Right ventricle myocardium inferior (tissue), 1 donor: ENCODE measurements around the gene KCNQ2. TPM values are rescaled to one million over a fixed set of nuclear protein-coding genes. Genes with fewer than 3 reads are reported as not detected.

Experiments
- ATAC-seq: fragments of 200-7000 bp; cut with Tn5 transposase; one replicate; pipeline ENCODE4 v1.9.1; 2020; ENCODE audit warnings: mild to moderate bottlenecking, moderate library complexity
- DNase-seq: peaks from one replicate; pipeline ENCODE4 v3.0.0; 2021; ENCODE audit errors: missing footprints
- intact Hi-C: fragments of 100-400 bp; cut with DNase I; formaldehyde crosslinking; loops from one replicate; pipeline ENCODE4 v1.11.0; 2022
- total RNA-seq: library from RNA; stranded (reverse); fragmentation: NEBNext Ultra II Directional; extraction: Animal tissue kit (Norgen Biotek cat#: 25700); gene quantifications from one replicate; pipeline ENCODE4 v1.2.1, GENCODE V29; 2021
- donor health status: DM: no; HTN: yes; CAD: no; lungs with severe emphysema.

KCNQ2 gene
- total RNA-seq, 1 donor from 2014 or later: 1.8 TPM

- no peak for ATAC-seq
- DNase-seq: no peak
- intact Hi-C loops: no loop called here
Observed at GRCh38 chr20:63402181-63402859, 70.1 kb downstream of the KCNQ2 start.

- no peak for DNase-seq
- intact Hi-C loops: no loop called here
- ATAC-seq: no peak
Observed at GRCh38 chr20:63401384-63402110, 70.9 kb downstream of the KCNQ2 start.

- ATAC-seq (no peak), DNase-seq (no peak)
- intact Hi-C loops: no loop called here
Observed at GRCh38 chr20:63400486-63401210, 71.8 kb downstream of the KCNQ2 start.

GRCh38 chr20:63399596-63400375 is 72.7 kb downstream of the KCNQ2 start:
- no peak for ATAC-seq
- intact Hi-C loops: no loop called here
- no peak for DNase-seq

GRCh38 chr20:63398744-63399514 is 73.5 kb downstream of the KCNQ2 start:
- intact Hi-C loops: no loop called here
- ATAC-seq: no peak

GRCh38 chr20:63397946-63398450 is 74.5 kb downstream of the KCNQ2 start:
- ATAC-seq (no peak), DNase-seq (no peak)
- intact Hi-C loops: no loop called here

More at GRCh38 chr20:63398744-63399514, 73.5 kb downstream of the KCNQ2 start:
- DNase-seq: no peak

DNA sequence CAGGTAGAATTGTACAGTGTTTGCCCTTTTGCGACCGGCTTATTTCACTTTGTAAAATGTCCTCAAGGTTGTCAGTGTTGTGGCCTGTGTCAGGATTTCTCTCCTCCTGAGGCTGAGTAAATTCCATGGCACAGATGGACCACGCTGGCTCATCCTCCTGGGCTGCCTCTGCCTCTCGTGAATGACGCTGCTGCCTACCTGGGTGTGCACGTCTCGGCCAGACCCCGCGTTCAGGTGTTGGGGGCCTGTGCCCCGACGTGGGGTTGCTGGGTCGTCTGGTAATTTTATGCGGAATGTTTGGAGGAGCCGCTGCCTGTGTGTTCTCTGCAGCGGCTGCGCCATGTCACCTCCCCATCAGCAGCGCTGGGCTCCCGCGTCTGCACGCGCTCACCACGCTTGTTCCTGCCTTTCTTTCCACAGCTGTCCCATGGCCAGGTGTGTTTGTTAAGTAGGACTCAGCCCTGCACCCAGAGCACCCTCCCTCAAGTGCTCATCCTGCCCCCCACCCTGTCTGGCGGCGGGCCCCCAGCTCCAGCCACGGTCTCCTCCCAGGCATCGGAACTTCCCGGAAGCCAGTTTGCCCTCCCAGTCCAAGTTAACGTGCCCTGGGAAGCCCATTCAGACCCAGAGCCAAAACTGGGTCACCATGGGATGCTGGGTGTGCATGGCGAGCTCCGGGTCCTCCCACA is 75.2 kb downstream of the KCNQ2 start:
- no peak for ATAC-seq
- intact Hi-C loops: no loop called here

DNA sequence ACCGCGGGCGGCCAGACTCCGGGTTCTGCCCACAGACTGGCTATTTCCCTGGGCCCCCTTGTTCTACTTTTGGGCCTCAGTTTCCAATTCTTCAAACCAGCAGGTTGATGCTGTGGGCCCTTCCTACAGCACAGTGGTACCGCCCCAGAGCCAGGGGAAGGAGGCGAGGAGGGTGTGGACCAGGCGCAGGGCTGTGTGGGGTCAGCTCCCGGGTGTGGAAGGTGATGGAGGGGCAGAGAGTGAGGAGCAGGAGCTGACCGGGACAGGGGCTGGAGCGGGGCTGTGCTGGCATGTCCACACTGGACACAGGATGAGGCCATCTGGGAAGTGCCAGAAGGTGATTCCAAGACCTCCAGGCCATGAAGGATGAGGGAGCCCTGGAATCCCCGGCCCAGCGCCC is 76.2 kb downstream of the KCNQ2 start:
- ATAC-seq (no peak), DNase-seq (no peak)
- intact Hi-C loops: no loop called here

More for the DNA sequence above, 75.2 kb downstream of the KCNQ2 start:
- DNase-seq: no peak

GRCh38 chr20:63395723-63396122 is 76.7 kb downstream of the KCNQ2 start:
- intact Hi-C loops: no loop called here
- DNase-seq: no peak
- no peak for ATAC-seq

DNA sequence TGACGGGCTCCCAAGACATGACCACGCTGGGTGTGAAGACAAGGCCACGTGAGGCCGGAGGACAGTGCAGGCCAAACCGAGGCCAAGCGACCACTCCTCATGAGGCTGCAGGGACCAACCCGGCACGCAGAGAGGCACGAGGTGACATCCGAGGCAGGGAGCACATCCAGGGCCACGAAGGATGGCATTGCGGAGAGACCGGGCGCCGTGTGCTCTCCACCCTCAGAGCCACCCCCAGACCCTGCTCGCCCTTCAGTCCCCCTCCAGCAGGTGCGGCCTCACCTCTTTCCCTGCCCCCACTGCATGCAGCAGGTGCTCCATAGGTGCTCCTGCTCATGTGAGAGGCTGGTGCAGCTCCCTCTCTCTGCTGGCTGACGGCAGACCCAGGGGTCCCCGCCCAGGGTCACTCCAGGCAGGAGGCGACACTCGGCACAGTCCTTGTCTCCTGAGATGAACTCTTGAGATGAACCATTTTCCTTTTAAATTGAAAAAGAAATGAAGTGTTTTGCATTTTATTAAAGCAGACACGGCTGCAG is 77.5 kb downstream of the KCNQ2 start:
- intact Hi-C loops: no loop called here
- ATAC-seq (no peak), DNase-seq (no peak)

GRCh38 chr20:63394069-63394919 is 78.2 kb downstream of the KCNQ2 start:
- intact Hi-C loops: no loop called here
- no peak for ATAC-seq
- no peak for DNase-seq

- ATAC-seq (no peak), DNase-seq (no peak)
- intact Hi-C loops: no loop called here
Observed at GRCh38 chr20:63393566-63393965, 78.9 kb downstream of the KCNQ2 start.

- ATAC-seq: no peak
- DNase-seq: no peak
- intact Hi-C loops: no loop called here
Observed at GRCh38 chr20:63392465-63393365, 79.7 kb downstream of the KCNQ2 start.

GRCh38 chr20:63387917-63388316 is 84.5 kb downstream of the KCNQ2 start:
- intact Hi-C loops: no loop called here
- DNase-seq: no peak
- no peak for ATAC-seq

- intact Hi-C loops: no loop called here
- no peak for DNase-seq
- no peak for ATAC-seq
Observed at GRCh38 chr20:63387393-63387792, 85.1 kb downstream of the KCNQ2 start.

- DNase-seq (no peak), ATAC-seq (no peak)
- intact Hi-C loops: no loop called here
Observed at GRCh38 chr20:63386491-63386890, 86.0 kb downstream of the KCNQ2 start.
